ENCODE data around the gene TECTA. TPM values are rescaled to one million over a fixed set of nuclear protein-coding genes. Genes with fewer than 3 reads are reported as not detected.

TECTA gene
- total and polyA plus RNA-seq, 9 donors = 0.53 to 1.3 (median 0.97) TPM

- intact Hi-C loops (cut with DNase I) = no loop called here
- Histone ChIP-seq H3K4me3 (no peak overlapping the region), H3K9me3 (no peaks in the 10 kb centered on the region), H3K27me3 (no peaks in the 10 kb centered on the region), H3K36me3 (no peaks in the 10 kb centered on the region), H3K27ac (no peak overlapping the region), H3K4me1 (ENCODE audit: insufficient read depth) (peaks cover 5% of the 10 kb centered on the region)
- TF ChIP-seq POLR2A (IDR thresholded peaks at IDR 0.05) (no peak), CTCF (IDR thresholded peaks at IDR 0.05) (no peak), EP300 (IDR thresholded peaks at IDR 0.05) (no peak)
- DNase-seq = no peak
- WGBS, 3 donors = 79 to 82% (median 80%) methylated on average over 3 of the region's 3 CpGs
Observed at GRCh38 chr11:121067026-121067425, 34.0 kb upstream of the TECTA start.

DNA sequence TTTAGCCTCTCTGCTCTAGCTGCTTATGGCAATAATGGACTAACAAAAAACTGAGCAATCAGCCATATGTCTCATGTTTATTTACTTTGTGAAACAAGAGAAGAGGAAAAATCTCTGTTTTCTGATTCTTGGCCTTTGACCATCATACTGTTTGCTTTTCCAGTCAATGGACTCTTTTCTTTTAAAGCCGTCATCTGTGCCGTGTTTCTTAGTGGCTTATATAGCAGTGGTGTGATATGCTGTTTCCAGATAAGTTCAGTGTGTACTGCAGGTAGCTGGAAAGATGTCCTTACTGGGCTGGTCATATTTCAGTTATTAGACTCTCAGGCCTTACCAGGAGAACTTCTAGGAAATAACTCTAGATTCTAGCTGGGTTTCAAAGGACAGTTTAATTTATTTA, 33.6 kb upstream of the TECTA start:
- TF ChIP-seq EP300 (IDR thresholded peaks at IDR 0.05) (no peak), POLR2A (IDR thresholded peaks at IDR 0.05) (no peak), CTCF (IDR thresholded peaks at IDR 0.05) (no peak)
- Histone ChIP-seq H3K4me3 (no peak overlapping the region), H3K36me3 (no peaks in the 10 kb centered on the region), H3K27ac (no peak overlapping the region), H3K4me1 (ENCODE audit: insufficient read depth) (peaks cover 5% of the 10 kb centered on the region), H3K27me3 (no peaks in the 10 kb centered on the region), H3K9me3 (no peaks in the 10 kb centered on the region)
- WGBS, 3 donors = 45 to 66% (median 61%) methylated on average over 2 of the region's 2 CpGs
- intact Hi-C loops (cut with DNase I) = no loop called here
- no peak for DNase-seq

- intact Hi-C loops (cut with DNase I) = no loop called here
- TF ChIP-seq POLR2A (IDR thresholded peaks at IDR 0.05) = no peak
- WGBS, 3 donors = 36 to 55% (median 46%) methylated on average over 6 of the region's 6 CpGs
- no peak overlapping the region for H3K4me3 ChIP-seq
- no peak overlapping the region for H3K27ac ChIP-seq
- H3K9me3 ChIP-seq = no peaks in the 10 kb centered on the region
- H3K27me3 ChIP-seq = no peaks in the 10 kb centered on the region
- no peak for DNase-seq
- H3K4me1 ChIP-seq (ENCODE audit: insufficient read depth) = peaks cover 5% of the 10 kb centered on the region
- no peaks in the 10 kb centered on the region for H3K36me3 ChIP-seq
Observed at GRCh38 chr11:121067962-121068647, 32.9 kb upstream of the TECTA start.

DNA sequence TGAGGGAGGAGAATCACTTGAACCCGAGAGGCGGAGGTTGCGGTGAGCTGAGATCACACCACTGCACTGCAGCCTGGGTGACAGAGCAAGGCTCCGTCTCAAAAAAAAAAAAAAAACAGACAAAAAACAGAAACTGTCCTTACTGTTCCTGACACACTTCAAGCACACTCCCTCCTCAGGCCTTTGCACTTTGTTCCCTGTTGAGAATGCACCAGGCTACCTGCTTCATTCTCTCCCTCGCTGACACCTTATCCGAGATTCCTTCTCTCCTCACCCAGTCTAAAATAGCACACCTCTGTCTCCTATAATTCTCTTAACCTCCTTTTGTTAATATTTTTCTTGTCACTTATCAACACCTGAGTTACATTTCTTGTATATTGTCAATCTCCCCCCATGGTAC, 32.3 kb upstream of the TECTA start:
- WGBS, 3 donors = 91 to 93% (median 93%) methylated on average over 6 of the region's 6 CpGs
- DNase-seq = no peak
- no peaks in the 10 kb centered on the region for H3K9me3 ChIP-seq
- H3K4me3 ChIP-seq = no peak overlapping the region
- H3K27ac ChIP-seq = no peak overlapping the region
- H3K36me3 ChIP-seq = no peaks in the 10 kb centered on the region
- TF ChIP-seq EP300 (IDR thresholded peaks at IDR 0.05) (no peak), POLR2A (IDR thresholded peaks at IDR 0.05) (no peak), CTCF (IDR thresholded peaks at IDR 0.05) (no peak)
- no peaks in the 10 kb centered on the region for H3K27me3 ChIP-seq
- peaks cover 5% of the 10 kb centered on the region for H3K4me1 ChIP-seq (ENCODE audit: insufficient read depth)
- intact Hi-C loops (cut with DNase I) = no loop called here
